Measurements from ENCODE around the gene PEX10.

PEX10 gene

GRCh38 chr1:2455757-2456156 is 43.4 kb upstream of the PEX10 start:
- H3K9me3 ChIP-seq (replicated peaks; ENCODE audit: insufficient read depth, low read length), result no peaks in the 10 kb centered on the region
- H3K27ac ChIP-seq (ENCODE audit: low read length), result no peak overlapping the region
- H3K4me2 ChIP-seq (ENCODE audit: low read depth, low read length), result no peak overlapping the region
- H2AFZ ChIP-seq (ENCODE audit: low read length), result no peak overlapping the region
- H3K9me2 ChIP-seq (replicated peaks; ENCODE audit: insufficient read depth, low read length), result no peaks in the 10 kb centered on the region
- no peaks in the 10 kb centered on the region for H4K20me1 ChIP-seq (ENCODE audit: insufficient read depth, low read length)
- no peaks in the 10 kb centered on the region for H3F3A ChIP-seq (ENCODE audit: insufficient read depth, low read length)
- TF ChIP-seq EZH2 (optimal IDR thresholded peaks at IDR 0.05; ENCODE audit: low read depth, low read length) (no peak), CTCF (IDR thresholded peaks at IDR 0.05; ENCODE audit: low read length) (no peak), EZH2phosphoT487 (IDR thresholded peaks at IDR 0.05; ENCODE audit: low read length) (no peak)
- H3K36me3 ChIP-seq (replicated peaks; ENCODE audit: insufficient read depth, low read length), result no peaks in the 10 kb centered on the region
- no peaks in the 10 kb centered on the region for H3K4me1 ChIP-seq (ENCODE audit: low read length)
- H3K79me2 ChIP-seq (ENCODE audit: low read length), result no peaks in the 10 kb centered on the region
- no peak overlapping the region for H3K9ac ChIP-seq (ENCODE audit: low read length)
- no peak for DNase-seq
- H3K27me3 ChIP-seq (replicated peaks; ENCODE audit: insufficient read depth, low read length), result peaks cover 90% of the 10 kb centered on the region
- H3K4me3 ChIP-seq (ENCODE audit: low read length), result no peak overlapping the region

GRCh38 chr1:2454227-2454626 is 41.9 kb upstream of the PEX10 start:
- no peak overlapping the region for H3K4me3 ChIP-seq (ENCODE audit: low read length)
- no peaks in the 10 kb centered on the region for H3K9me2 ChIP-seq (replicated peaks; ENCODE audit: insufficient read depth, low read length)
- no peaks in the 10 kb centered on the region for H4K20me1 ChIP-seq (ENCODE audit: insufficient read depth, low read length)
- H3K9ac ChIP-seq (ENCODE audit: low read length), result no peak overlapping the region
- H3K4me2 ChIP-seq (ENCODE audit: low read depth, low read length), result no peak overlapping the region
- H2AFZ ChIP-seq (ENCODE audit: low read length), result no peak overlapping the region
- no peak for DNase-seq
- no peak overlapping the region for H3K27ac ChIP-seq (ENCODE audit: low read length)
- H3K27me3 ChIP-seq (replicated peaks; ENCODE audit: insufficient read depth, low read length), result peaks cover 95% of the 10 kb centered on the region
- H3F3A ChIP-seq (ENCODE audit: insufficient read depth, low read length), result no peaks in the 10 kb centered on the region
- no peaks in the 10 kb centered on the region for H3K4me1 ChIP-seq (ENCODE audit: low read length)
- no peak for TF ChIP-seq EZH2 (optimal IDR thresholded peaks at IDR 0.05; ENCODE audit: low read depth, low read length)
- no peak for TF ChIP-seq CTCF (IDR thresholded peaks at IDR 0.05; ENCODE audit: low read length)
- no peak for TF ChIP-seq EZH2phosphoT487 (IDR thresholded peaks at IDR 0.05; ENCODE audit: low read length)
- H3K36me3 ChIP-seq (replicated peaks; ENCODE audit: insufficient read depth, low read length), result no peaks in the 10 kb centered on the region
- H3K9me3 ChIP-seq (replicated peaks; ENCODE audit: insufficient read depth, low read length), result no peaks in the 10 kb centered on the region
- H3K79me2 ChIP-seq (ENCODE audit: low read length), result no peaks in the 10 kb centered on the region

- H3K4me1 ChIP-seq (ENCODE audit: low read length), result no peaks in the 10 kb centered on the region
- H3K4me3 ChIP-seq (ENCODE audit: low read length), result no peak overlapping the region
- H4K20me1 ChIP-seq (ENCODE audit: insufficient read depth, low read length), result no peaks in the 10 kb centered on the region
- H3K27me3 ChIP-seq (replicated peaks; ENCODE audit: insufficient read depth, low read length), result peaks cover 93% of the 10 kb centered on the region
- H2AFZ ChIP-seq (ENCODE audit: low read length), result no peak overlapping the region
- no peak overlapping the region for H3K9ac ChIP-seq (ENCODE audit: low read length)
- no peaks in the 10 kb centered on the region for H3K9me3 ChIP-seq (replicated peaks; ENCODE audit: insufficient read depth, low read length)
- no peak for DNase-seq
- no peak for TF ChIP-seq EZH2 (optimal IDR thresholded peaks at IDR 0.05; ENCODE audit: low read depth, low read length)
- no peak for TF ChIP-seq CTCF (IDR thresholded peaks at IDR 0.05; ENCODE audit: low read length)
- TF ChIP-seq EZH2phosphoT487 (IDR thresholded peaks at IDR 0.05; ENCODE audit: low read length), result no peak
- H3K27ac ChIP-seq (ENCODE audit: low read length), result no peak overlapping the region
- no peaks in the 10 kb centered on the region for H3K9me2 ChIP-seq (replicated peaks; ENCODE audit: insufficient read depth, low read length)
- no peak overlapping the region for H3K4me2 ChIP-seq (ENCODE audit: low read depth, low read length)
- H3K36me3 ChIP-seq (replicated peaks; ENCODE audit: insufficient read depth, low read length), result no peaks in the 10 kb centered on the region
- no peaks in the 10 kb centered on the region for H3K79me2 ChIP-seq (ENCODE audit: low read length)
- H3F3A ChIP-seq (ENCODE audit: insufficient read depth, low read length), result no peaks in the 10 kb centered on the region
These were observed 40.6 kb upstream of the PEX10 start for GRCh38 chr1:2452932-2453315.
